GM19467 (cell line): Measurements from ENCODE around the gene TAC3.
"Not testable (repeated sequence)": the region's sequence is repeated elsewhere in the genome, so short reads cannot be mapped to it uniquely, and the experiment has no call there.

Experiments used
- ATAC-seq: cut with Tn5 transposase; IDR thresholded peaks from one replicate; pipeline ENCODE4 v1.9.1; 2021; ENCODE audit warnings: mild to moderate bottlenecking, moderate library complexity; ENCODE audit not compliant: unreplicated experiment

Gene TAC3

GRCh38 chr12:57039016-57039798, 22.9 kb upstream of the TAC3 start:
- no peak for ATAC-seq

GRCh38 chr12:57037264-57037663, 20.9 kb upstream of the TAC3 start:
- no peak for ATAC-seq

- ATAC-seq: no peak
These were observed 17.1 kb upstream of the TAC3 start for GRCh38 chr12:57033431-57033830.

GRCh38 chr12:57031789-57032188, 15.5 kb upstream of the TAC3 start:
- no peak for ATAC-seq

GRCh38 chr12:57031138-57031725, 14.9 kb upstream of the TAC3 start:
- ATAC-seq: no peak

GRCh38 chr12:57029457-57029856, 13.1 kb upstream of the TAC3 start:
- no peak for ATAC-seq

- no peak for ATAC-seq
These were observed 11.4 kb upstream of the TAC3 start for GRCh38 chr12:57027805-57028153.

- ATAC-seq: no peak
These were observed 10.9 kb upstream of the TAC3 start for GRCh38 chr12:57027011-57027804.

- no peak for ATAC-seq
These were observed 8.9 kb upstream of the TAC3 start for GRCh38 chr12:57025196-57025595.

GRCh38 chr12:57022324-57022723, 6.0 kb upstream of the TAC3 start:
- ATAC-seq: not testable (repeated sequence)

- no peak for ATAC-seq
These were observed 3.8 kb upstream of the TAC3 start for GRCh38 chr12:57019983-57020719.

GRCh38 chr12:57018906-57019305, 2.6 kb upstream of the TAC3 start:
- no peak for ATAC-seq

GRCh38 chr12:57018353-57018752, 2.0 kb upstream of the TAC3 start:
- ATAC-seq: not testable (repeated sequence)

GRCh38 chr12:57012600-57013465, 3.5 kb downstream of the TAC3 start:
- peak; percentile 53 for ATAC-seq

GRCh38 chr12:57011438-57012424, 4.6 kb downstream of the TAC3 start:
- ATAC-seq: peak; percentile 50

GRCh38 chr12:57010627-57011247, 5.6 kb downstream of the TAC3 start:
- ATAC-seq: no peak

GRCh38 chr12:57009949-57010626, 6.2 kb downstream of the TAC3 start:
- ATAC-seq: no peak

- no peak for ATAC-seq
These were observed 8.2 kb downstream of the TAC3 start for GRCh38 chr12:57008178-57008577.
